Calu3 (cell line): Measurements from ENCODE around the gene SFSWAP. TPM values are rescaled to one million over a fixed set of nuclear protein-coding genes. Genes with fewer than 3 reads are reported as not detected.
A peak's percentile ranks its signal among the peaks of the same experiment; 100 is the strongest.
"Not testable (repeated sequence)": the region's sequence is repeated elsewhere in the genome, so short reads cannot be mapped to it uniquely, and the experiment has no call there.

Experiments used
- BruUV-seq: library from RNA; stranded (reverse); fragments of 400-500 nt; replicated peaks from 2 replicates; lab custom pipeline; 2021; lab: Mats Ljungman, UMichigan
- CTCF ChIA-PET: fragments of 300-600 bp; sonication (Branson Sonifier 250); formaldehyde crosslinking; loops from one replicate; lab custom pipeline; 2022; ENCODE audit warnings: antibody characterized with exemption; lab: Charles Lee
- DNase-seq: peaks from one replicate; pipeline ENCODE4 v3.0.0; 2022
- H3K27ac Mint-ChIP-seq: one replicate; pipeline ENCODE4 v1.8.0; 2022; ENCODE audit warnings: mixed read lengths; ENCODE audit not compliant: unreplicated experiment
- H3K27me3 Mint-ChIP-seq: one replicate; pipeline ENCODE4 v1.8.0; 2022; ENCODE audit warnings: mixed read lengths; ENCODE audit not compliant: unreplicated experiment
- H3K36me3 Mint-ChIP-seq: one replicate; pipeline ENCODE4 v1.8.0; 2022; ENCODE audit warnings: mild to moderate bottlenecking, moderate library complexity, mixed read lengths; ENCODE audit not compliant: insufficient read depth, unreplicated experiment
- H3K4me1 Mint-ChIP-seq: one replicate; pipeline ENCODE4 v1.8.0; 2022; ENCODE audit warnings: mild to moderate bottlenecking, low read depth, mixed read lengths; ENCODE audit not compliant: unreplicated experiment
- H3K4me3 Mint-ChIP-seq: one replicate; pipeline ENCODE4 v1.8.0; 2022; ENCODE audit warnings: mild to moderate bottlenecking, low read depth, moderate library complexity, mixed read lengths; ENCODE audit not compliant: unreplicated experiment
- H3K9me3 Mint-ChIP-seq: one replicate; pipeline ENCODE4 v1.8.0; 2022; ENCODE audit warnings: low read depth, mixed read lengths; ENCODE audit not compliant: unreplicated experiment
- CTCF ChIP-seq: fragments of 200-600 bp; IDR thresholded peaks from one replicate; pipeline ENCODE4 v1.8.0; 2022; ENCODE audit warnings: antibody characterized with exemption; ENCODE audit not compliant: unreplicated experiment
- intact Hi-C: fragments of 100-400 bp; cut with micrococcal nuclease; formaldehyde crosslinking; loops from one replicate; pipeline ENCODE4 v1.10.0; 2022; ENCODE audit not compliant: unreplicated experiment
- total RNA-seq: library from RNA; stranded (reverse); gene quantifications from 2 replicates; pipeline ENCODE4 v1.2.3, GENCODE V29; 2022

The SFSWAP gene
- total RNA-seq, 1 experiment from 2014 or later: 68.4 TPM

- Mint-ChIP-seq H3K27me3 (peaks cover 82% of the 10 kb centered on the region), H3K4me1 (no peaks in the 10 kb centered on the region), H3K4me3 (no peak overlapping the region), H3K36me3 (no peaks in the 10 kb centered on the region), H3K27ac (no peak overlapping the region), H3K9me3 (no peaks in the 10 kb centered on the region)
- BruUV-seq: no TSS peak
- intact Hi-C loops: no loop called here
- CTCF ChIA-PET: no interaction called here
- no peak for TF ChIP-seq CTCF
- no peak for DNase-seq
Measured at GRCh38 chr12:131677699-131678098, 33.2 kb upstream of the SFSWAP start.

DNA sequence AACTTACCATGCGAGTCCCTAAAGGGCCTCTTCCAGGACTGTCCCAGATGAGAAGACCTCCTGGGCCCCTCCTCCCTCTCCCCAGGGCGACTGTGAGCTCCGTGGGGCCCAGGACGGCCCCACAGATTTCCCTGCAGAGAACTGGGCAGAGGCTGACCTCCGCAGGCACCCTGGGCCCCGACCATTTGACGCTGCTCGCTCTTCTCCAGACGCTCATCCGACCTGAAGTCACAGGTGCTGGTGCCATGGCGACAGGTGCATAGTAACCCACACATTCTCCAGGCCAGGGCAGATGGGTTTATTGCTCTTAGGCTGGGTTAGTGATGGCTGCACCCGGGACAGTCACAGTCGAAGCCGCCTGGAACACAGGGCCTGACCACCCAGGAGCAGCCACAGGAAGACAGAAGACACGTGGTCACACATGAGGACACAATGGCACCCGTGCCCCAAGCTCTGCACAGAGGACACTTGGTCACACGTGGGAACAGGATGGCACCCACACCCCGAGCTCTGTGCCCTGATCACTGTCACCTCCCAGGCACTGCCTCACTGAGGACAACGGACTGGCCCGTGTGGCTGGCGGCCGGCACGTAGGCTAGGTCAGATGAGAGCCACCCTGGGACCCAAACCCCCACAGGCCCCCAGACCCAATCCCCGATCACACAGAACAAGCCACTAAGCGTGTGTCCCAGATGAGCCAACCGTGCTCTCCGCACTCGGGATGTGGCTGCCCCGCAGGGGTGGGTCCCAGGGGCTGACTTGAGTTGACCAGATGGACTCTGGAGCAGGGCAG lies 32.3 kb upstream of the SFSWAP start:
- H3K4me3 Mint-ChIP-seq, H3K9me3 Mint-ChIP-seq, BruUV-seq, H3K4me1 Mint-ChIP-seq, DNase-seq, CTCF ChIA-PET, intact Hi-C loops, H3K27ac Mint-ChIP-seq, H3K36me3 Mint-ChIP-seq: not testable (repeated sequence)
- H3K27me3 Mint-ChIP-seq: peaks cover 82% of the 10 kb centered on the region

DNA sequence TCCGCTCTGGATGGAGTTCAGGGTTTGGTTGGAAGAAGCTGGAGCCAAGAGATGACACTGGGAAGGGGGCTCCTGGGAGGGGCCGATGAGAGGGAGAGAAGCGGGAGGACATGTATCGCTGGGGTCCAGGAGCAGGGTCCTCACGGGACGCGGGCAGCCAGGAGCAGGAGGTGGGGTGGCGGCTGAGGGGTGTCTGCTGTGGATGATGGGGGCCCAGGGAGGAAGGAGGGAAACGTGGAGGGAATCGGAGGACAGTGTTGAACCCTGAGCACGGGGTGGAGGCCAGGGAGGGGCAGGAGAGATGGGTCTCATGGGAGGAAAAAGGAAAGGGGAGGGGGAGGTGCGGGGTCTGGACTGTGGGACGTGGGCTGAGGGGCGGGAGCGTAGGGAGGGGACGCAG lies 31.7 kb upstream of the SFSWAP start:
- H3K27ac Mint-ChIP-seq, H3K9me3 Mint-ChIP-seq, DNase-seq, H3K36me3 Mint-ChIP-seq, CTCF ChIA-PET, H3K4me1 Mint-ChIP-seq, BruUV-seq, H3K4me3 Mint-ChIP-seq, intact Hi-C loops: not testable (repeated sequence)
- H3K27me3 Mint-ChIP-seq: peaks cover 78% of the 10 kb centered on the region

DNA sequence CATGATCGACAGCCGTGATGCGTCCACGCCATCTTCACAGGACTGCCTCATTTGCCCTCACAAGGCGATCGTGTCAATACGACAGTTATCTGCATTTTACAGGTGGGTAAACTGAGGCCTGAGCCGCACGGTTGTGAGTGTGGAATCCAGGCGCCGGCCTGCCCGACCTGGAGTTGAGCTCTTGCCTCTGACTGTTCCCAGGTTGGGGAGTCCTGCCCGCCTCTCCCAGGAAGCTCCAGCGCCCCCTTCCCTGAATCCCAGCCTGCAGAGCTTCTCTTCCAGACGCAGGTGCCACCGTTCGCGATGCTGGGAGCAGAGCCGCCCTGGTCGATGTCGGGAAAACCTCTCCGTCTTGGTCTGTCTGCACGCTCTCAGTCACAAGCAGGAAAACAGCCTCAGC lies 31.1 kb upstream of the SFSWAP start:
- DNase-seq, CTCF ChIA-PET, BruUV-seq, H3K36me3 Mint-ChIP-seq, intact Hi-C loops, H3K27ac Mint-ChIP-seq, H3K4me3 Mint-ChIP-seq, H3K4me1 Mint-ChIP-seq, H3K9me3 Mint-ChIP-seq: not testable (repeated sequence)
- peaks cover 72% of the 10 kb centered on the region for H3K27me3 Mint-ChIP-seq

DNA sequence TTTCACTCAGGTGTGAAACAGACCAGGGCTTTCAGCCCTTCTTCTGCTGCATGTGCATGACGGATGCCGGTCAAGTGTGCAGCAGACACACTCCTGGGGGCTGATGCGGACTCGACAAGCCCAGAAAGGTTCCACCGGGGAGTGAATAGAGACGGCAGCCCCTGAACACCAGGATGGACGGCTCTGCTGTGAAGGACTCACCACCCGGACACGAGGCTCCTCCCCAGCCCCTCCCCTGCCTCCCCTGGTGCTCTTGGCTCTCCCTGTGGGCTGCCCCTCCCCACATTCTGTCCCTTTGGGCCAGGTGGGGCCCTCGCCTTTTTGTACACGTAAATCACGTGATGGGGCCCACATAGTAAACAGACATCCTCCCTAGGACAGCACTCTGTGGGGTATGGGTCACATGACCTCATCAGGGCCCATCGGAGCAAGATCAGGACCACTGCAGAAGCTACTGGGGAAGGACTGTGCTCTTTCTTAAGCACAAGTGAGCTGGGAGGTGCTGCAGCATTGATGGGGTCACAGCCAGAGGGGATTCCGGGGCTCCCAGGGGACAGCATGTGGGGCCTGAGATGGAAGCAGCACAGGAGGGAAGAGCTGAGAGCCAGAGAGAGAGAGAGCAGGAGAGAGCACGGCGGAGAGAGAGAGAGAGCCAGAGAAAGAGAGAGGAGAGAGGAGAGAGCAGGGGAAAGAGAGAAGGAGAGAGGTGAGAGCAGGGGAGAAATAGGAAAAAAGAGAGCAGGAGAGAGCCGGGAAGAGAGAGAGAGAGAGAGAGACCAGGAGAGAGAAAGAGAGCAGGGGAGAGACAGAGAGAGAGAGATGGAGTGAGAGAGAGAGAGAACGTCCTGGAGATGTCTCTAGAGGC lies 30.3 kb upstream of the SFSWAP start:
- H3K4me1 Mint-ChIP-seq, H3K4me3 Mint-ChIP-seq, H3K27ac Mint-ChIP-seq, H3K36me3 Mint-ChIP-seq, DNase-seq, BruUV-seq, H3K9me3 Mint-ChIP-seq, intact Hi-C loops: not testable (repeated sequence)
- H3K27me3 Mint-ChIP-seq: peaks cover 64% of the 10 kb centered on the region
- CTCF ChIA-PET: interaction anchor here (0.7 kb wide), 1 partner anchor 395 kb away, joined by 4 read pairs; no protein-coding TSS in a partner anchor

DNA sequence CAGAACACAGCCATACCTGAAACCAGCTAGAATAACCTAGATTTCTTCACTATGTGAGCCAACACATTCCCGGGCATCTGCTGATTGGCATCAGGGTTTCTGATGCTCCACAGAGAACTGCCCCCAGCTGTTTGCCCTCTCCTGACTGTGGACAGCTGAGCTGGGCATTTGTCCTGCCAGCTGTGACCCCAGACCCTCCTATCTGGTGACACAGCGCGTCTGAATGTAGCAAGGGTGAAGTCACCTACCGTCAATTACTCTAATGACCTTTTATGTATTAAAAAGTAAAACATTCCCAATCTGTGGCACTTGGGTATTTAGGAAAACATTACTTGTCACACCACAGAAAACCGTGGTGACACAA lies 29.7 kb upstream of the SFSWAP start:
- BruUV-seq: no TSS peak
- Mint-ChIP-seq H3K27ac (no peak overlapping the region), H3K36me3 (no peaks in the 10 kb centered on the region), H3K4me3 (no peak overlapping the region), H3K9me3 (no peaks in the 10 kb centered on the region), H3K4me1 (no peaks in the 10 kb centered on the region), H3K27me3 (peaks cover 57% of the 10 kb centered on the region)
- TF ChIP-seq CTCF: no peak
- DNase-seq: no peak
- CTCF ChIA-PET: no interaction called here
- intact Hi-C loops: no loop called here

GRCh38 chr12:131681746-131682509 lies 29.0 kb upstream of the SFSWAP start:
- DNase-seq: peak; percentile 33
- H3K4me3 Mint-ChIP-seq, H3K9me3 Mint-ChIP-seq, H3K4me1 Mint-ChIP-seq, BruUV-seq, H3K36me3 Mint-ChIP-seq, H3K27ac Mint-ChIP-seq, intact Hi-C loops: not testable (repeated sequence)
- CTCF ChIA-PET: interaction anchor here (0.7 kb wide), 3 partner anchors 54 to 678 kb away, joined by 3 to 6 read pairs (median 4); no protein-coding TSS in a partner anchor
- H3K27me3 Mint-ChIP-seq: peaks cover 51% of the 10 kb centered on the region
